Endothelial cell of umbilical vein (primary cell): ENCODE data around the gene BLOC1S6. TPM values are rescaled to one million over a fixed set of nuclear protein-coding genes. Genes with fewer than 3 reads are reported as not detected.

Experiments
- Bru-seq: library from RNA; stranded (reverse); fragments of 400-500 nt; gene quantifications from one replicate; lab custom pipeline; 2021; lab: Mats Ljungman, UMichigan
- BruChase-seq, 2 experiments: library from RNA; stranded (reverse); fragments of 400-500 nt; gene quantifications; one replicate each; lab custom pipeline; 2021; lab: Mats Ljungman, UMichigan
- BruUV-seq: library from RNA; stranded (reverse); fragments of 400-500 nt; replicated peaks from 2 replicates; lab custom pipeline; 2021; lab: Mats Ljungman, UMichigan
- CTCF ChIA-PET: fragments of 300-600, 350-600 bp; sonication (Branson Sonifier 250); formaldehyde crosslinking; loops from one replicate; lab custom pipeline; 2021; ENCODE audit warnings: antibody characterized with exemption, inconsistent platforms; lab: Charles Lee
- POLR2A ChIA-PET: fragments of 300-600, 350-600 bp; sonication (Branson Sonifier 250); formaldehyde crosslinking; loops from one replicate; lab custom pipeline; 2021; ENCODE audit warnings: antibody characterized with exemption, inconsistent platforms; lab: Charles Lee
- DNase-seq: peaks from one replicate; pipeline ENCODE4 v3.0.0-alpha.2; 2011; ENCODE audit warnings: low read depth, low spot score
- FAIRE-seq: peaks from 2 replicates; lab custom pipeline; 2011; peaks lifted over from hg19 to GRCh38; lab: Jason Lieb, UNC
- H2AFZ ChIP-seq: 2 replicates; pipeline ENCODE4 v1.6.0; 2012; ENCODE audit warnings: low read depth, low read length, control low read depth, inconsistent platforms
- H3K27ac ChIP-seq: 2 replicates; pipeline ENCODE4 v1.5.1; 2011; ENCODE audit warnings: low read depth, mild to moderate bottlenecking, control low read depth, low read length, moderate library complexity; ENCODE audit not compliant: insufficient read depth
- H3K27me3 ChIP-seq, 2 experiments: 2 replicates each; pipeline versions ENCODE4 v1.6.0 to v1.6.1; 2011; ENCODE audit warnings: low read length in 2 of 2, mixed read lengths in 1 of 2; ENCODE audit not compliant: control insufficient read depth in 2 of 2, insufficient read depth in 2 of 2
- H3K36me3 ChIP-seq, 2 experiments: 2 replicates in 1 of 2; 3 replicates in 1 of 2; pipeline ENCODE4 v1.5.1; 2011; ENCODE audit warnings: low read length in 2 of 2, mild to moderate bottlenecking in 1 of 2, moderate library complexity in 1 of 2; ENCODE audit not compliant: control insufficient read depth in 2 of 2, insufficient read depth in 2 of 2; ENCODE audit errors: extremely low read depth in 1 of 2
- H3K4me1 ChIP-seq: 3 replicates; pipeline ENCODE4 v1.5.1; 2011; ENCODE audit warnings: mild to moderate bottlenecking, low read length; ENCODE audit not compliant: control insufficient read depth, insufficient read depth; ENCODE audit errors: extremely low read depth
- H3K4me2 ChIP-seq: 2 replicates; pipeline ENCODE4 v1.6.1; 2011; ENCODE audit warnings: low read length, control low read depth, mixed read lengths; ENCODE audit not compliant: insufficient read depth
- H3K4me3 ChIP-seq, 3 experiments: fragments of 200-600 bp in 1 of 3; sonication (generic), shearing (Covaris generic) in 1 of 3; replicated peaks in 1 of 3; 2 replicates each; pipeline ENCODE4 v1.5.1; 2011 to 2016; ENCODE audit warnings: control low read depth in 3 of 3, low read length in 3 of 3, mild to moderate bottlenecking in 2 of 3, inconsistent platforms in 1 of 3, low read depth in 1 of 3, moderate library complexity in 1 of 3; ENCODE audit not compliant: insufficient read depth in 1 of 3
- H3K79me2 ChIP-seq: 2 replicates; pipeline ENCODE4 v1.6.0; 2012; ENCODE audit warnings: low read length, inconsistent platforms; ENCODE audit not compliant: control insufficient read depth, insufficient read depth
- H3K9ac ChIP-seq: replicated peaks from 2 replicates; pipeline ENCODE3; 2011; ENCODE audit warnings: low read length, control low read depth; ENCODE audit not compliant: insufficient read depth; ENCODE audit errors: extremely low read depth
- H3K9me1 ChIP-seq: replicated peaks from 3 replicates; pipeline ENCODE4 v1.6.0; 2011; ENCODE audit warnings: mild to moderate bottlenecking, low read length; ENCODE audit not compliant: control insufficient read depth, insufficient read depth; ENCODE audit errors: extremely low read depth
- H3K9me3 ChIP-seq: replicated peaks from 2 replicates; pipeline ENCODE4 v1.5.1; 2012; ENCODE audit warnings: low read length, inconsistent platforms; ENCODE audit not compliant: control insufficient read depth, insufficient read depth
- H4K20me1 ChIP-seq: replicated peaks from 2 replicates; pipeline ENCODE3; 2011; ENCODE audit warnings: mild to moderate bottlenecking, low read length; ENCODE audit not compliant: control insufficient read depth, insufficient read depth; ENCODE audit errors: extremely low read depth
- CTCF ChIP-seq, 2 donors: IDR thresholded peaks; 1 replicate in 1 of 2; 2 replicates in 1 of 2; pipeline ENCODE4 v1.5.1; 2011; ENCODE audit warnings: low read length in 2 of 2, mild to moderate bottlenecking in 2 of 2, moderate library complexity in 2 of 2, control low read depth in 1 of 2, inconsistent platforms in 1 of 2, low read depth in 1 of 2; ENCODE audit not compliant: insufficient read depth in 1 of 2; ENCODE audit errors: extremely low read depth in 1 of 2
- EZH2 ChIP-seq: IDR thresholded peaks from 2 replicates; pipeline ENCODE4 v1.6.1; 2012; ENCODE audit warnings: borderline replicate concordance, low read depth, mild to moderate bottlenecking, moderate library complexity, low read length, inconsistent platforms; ENCODE audit not compliant: severe bottlenecking
- FOS ChIP-seq: IDR thresholded peaks from 2 replicates; pipeline ENCODE4 v1.6.1; 2011; ENCODE audit warnings: mild to moderate bottlenecking, low read length, moderate library complexity, borderline replicate concordance; ENCODE audit not compliant: insufficient read depth
- GATA2 ChIP-seq: IDR thresholded peaks from 2 replicates; pipeline ENCODE4 v1.7.0; 2011; ENCODE audit warnings: low read depth, mild to moderate bottlenecking, moderate library complexity, mixed read lengths, low read length; ENCODE audit not compliant: insufficient read length, insufficient read depth
- JUN ChIP-seq: IDR thresholded peaks from 2 replicates; pipeline ENCODE4 v1.6.1; 2011; ENCODE audit warnings: borderline replicate concordance, low read depth; ENCODE audit not compliant: insufficient read length, insufficient read depth
- MAX ChIP-seq: IDR thresholded peaks from 2 replicates; pipeline ENCODE4 v1.6.1; 2011; ENCODE audit not compliant: insufficient read depth, insufficient read length
- MYC ChIP-seq: IDR thresholded peaks from one replicate; pipeline ENCODE4 v1.6.1; 2011; ENCODE audit warnings: mild to moderate bottlenecking, low read depth, low read length
- POLR2A ChIP-seq: IDR thresholded peaks from 2 replicates; pipeline ENCODE4 v1.6.1; 2012; ENCODE audit warnings: low read depth, mild to moderate bottlenecking, control low read depth, low read length
- POLR2AphosphoS5 ChIP-seq: IDR thresholded peaks from 2 replicates; pipeline ENCODE4 v1.6.1; 2012; ENCODE audit warnings: low read depth, mild to moderate bottlenecking, control low read depth, low read length, moderate library complexity; ENCODE audit not compliant: insufficient read depth
- dilution Hi-C: fragments of 300-500 bp; cut with MboI; formaldehyde crosslinking; loops from one replicate; pipeline ENCODE4 v1.15.0; 2019; ENCODE audit warnings: low sequenced_read_pairs; ENCODE audit not compliant: extremely low pct_ligation_motif_present
- intact Hi-C: fragments of 100-400 bp; cut with micrococcal nuclease; formaldehyde crosslinking; loops from one replicate; pipeline ENCODE4 v1.10.0; 2022
- long read RNA-seq: library from polyadenylated mRNA; stranded (forward); transcript quantifications from one replicate; pipeline ENCODE4 v2.0.0, GENCODE V29; 2021
- polyA minus RNA-seq, 3 experiments: library from RNA; depleted of rRNA, polyadenylated mRNA; stranded (reverse); fragments of >200 nt; gene quantifications; 1 replicate in 1 of 3; 2 replicates in 2 of 3; pipeline ENCODE4 v1.2.3, GENCODE V29; 2011
- polyA plus RNA-seq, 4 experiments: library from polyadenylated mRNA; depleted of rRNA in 3 of 4; stranded (reverse) in 3 of 4; unstranded in 1 of 4; fragments of >200 nt; gene quantifications; 2 replicates each; pipeline versions ENCODE4 v1.2.1 to v1.2.3, GENCODE V29; 2011 to 2012; ENCODE audit warnings: missing spikeins in 1 of 4
- total RNA-seq: library from RNA; stranded (reverse); gene quantifications from 2 replicates; pipeline ENCODE4 v1.2.3, GENCODE V29; 2021

The BLOC1S6 gene
- total RNA-seq (39.2 and 43.4 TPM in 2 replicates), polyA plus RNA-seq (5.5 and 8.2 TPM in 2 replicates), polyA minus RNA-seq (17.0 and 22.4 TPM in 2 replicates), Bru-seq, nascent RNA (percentile 91 among the genes with signal in this experiment), BruChase-seq, experiment 1, labeled RNA remaining after a 6-hour chase (percentile 98 among the genes with signal in this experiment), BruChase-seq, experiment 2, labeled RNA remaining after a 2-hour chase (percentile 98 among the genes with signal in this experiment)
- polyA plus RNA-seq (2011; cell fraction: cytosol; rRNA removed) = 12.1 and 14.7 TPM in 2 replicates
- polyA plus RNA-seq (2011; cell fraction: nucleus; rRNA removed) = 10.3 and 12.0 TPM in 2 replicates
- polyA plus RNA-seq (2012) = 39.8 and 50.0 TPM in 2 replicates
- polyA minus RNA-seq (2011; cell fraction: cytosol; rRNA and poly(A)+ RNA removed) = 16.1 TPM
- 10.6 and 15.1 TPM in 2 replicates for polyA minus RNA-seq (2011; cell fraction: nucleus; rRNA and poly(A)+ RNA removed)
- long read RNA-seq, full-length matches to known transcripts = 54 of 57 reads
- long read RNA-seq, partial matches to known transcripts = 1 of 57 reads
- long read RNA-seq, other reads (novel, unspliced or antisense) = 2 of 57 reads

- CTCF ChIA-PET = interaction anchor here (0.9 to 6.0 kb wide), 11 partner anchors 10 to 156 kb away, joined by 3 to 47 read pairs (median 4); no protein-coding TSS in a partner anchor
- intact Hi-C loops = loop anchor here (1.0 to 2.0 kb wide), 6 partner anchors 28 to 386 kb away; partner anchors contain the start of genes SLC30A4 and SQOR
- H3K27ac ChIP-seq = peak within 1 kb of the TSS; percentile 83
- TF ChIP-seq CTCF (IDR thresholded peaks at IDR 0.05; ENCODE audit: extremely low read depth in 1 of 2, insufficient read depth in 1 of 2, low read depth in 1 of 2, low read length in 2 of 2) (no peak), POLR2A (peak; percentile 89), GATA2 (no peak), MYC (peak; percentile 74), EZH2 (no peak), POLR2AphosphoS5 (peak; percentile 95), FOS (no peak), JUN (peak; percentile 14), MAX (peak; percentile 28)
- H3K9me1 ChIP-seq = no peaks in the 10 kb centered on the region
- FAIRE-seq (peak; percentile 82), DNase-seq (peak; percentile 92)
- H3K27me3 ChIP-seq = peaks cover 0 to 2% of the 10 kb centered on the region in 2 experiments
- POLR2A ChIA-PET = interaction anchor here (0.6 to 1.5 kb wide), 2 partner anchors 10 to 185 kb away, joined by 3 to 4 read pairs; a partner anchor contains a TSS
- peaks cover 35% of the 10 kb centered on the region for H3K79me2 ChIP-seq
- peak within 1 kb of the TSS; percentile 79 for H2AFZ ChIP-seq
- no TSS peak for BruUV-seq
- dilution Hi-C loops = no loop called here
- peaks cover 29% of the 10 kb centered on the region for H3K4me1 ChIP-seq
- H3K36me3 ChIP-seq = no peaks in the 10 kb centered on the region
- H4K20me1 ChIP-seq = no peaks in the 10 kb centered on the region
- H3K9me3 ChIP-seq = no peaks in the 10 kb centered on the region
- peak within 1 kb of the TSS; percentile 89 to 98 (median 90) for H3K4me3 ChIP-seq
- peak within 1 kb of the TSS; percentile 95 for H3K9ac ChIP-seq
- peak within 1 kb of the TSS; percentile 97 for H3K4me2 ChIP-seq
Measured at GRCh38 chr15:45587095-45587862, at the start of gene BLOC1S6. Gene BLOC1S6, plus strand, starts transcription at chr15:45587379. Its CDS starts 65 bp downstream, at chr15:45587444.
